Stimulated activated CD4-positive, alpha-beta T cell treated with anti-CD3 and anti-CD28 coated beads, Interleukin-4, amount 100 ng/mL, for 1 hour (primary cell): Measurements from ENCODE around the gene ARID1B.
A peak's percentile ranks its signal among the peaks of the same experiment; 100 is the strongest.
"Not testable (repeated sequence)": the region's sequence is repeated elsewhere in the genome, so short reads cannot be mapped to it uniquely, and the experiment has no call there.

Source experiments
- DNase-seq: peaks from one replicate; pipeline ENCODE4 v3.0.0-alpha.2; 2020

ARID1B gene

DNA sequence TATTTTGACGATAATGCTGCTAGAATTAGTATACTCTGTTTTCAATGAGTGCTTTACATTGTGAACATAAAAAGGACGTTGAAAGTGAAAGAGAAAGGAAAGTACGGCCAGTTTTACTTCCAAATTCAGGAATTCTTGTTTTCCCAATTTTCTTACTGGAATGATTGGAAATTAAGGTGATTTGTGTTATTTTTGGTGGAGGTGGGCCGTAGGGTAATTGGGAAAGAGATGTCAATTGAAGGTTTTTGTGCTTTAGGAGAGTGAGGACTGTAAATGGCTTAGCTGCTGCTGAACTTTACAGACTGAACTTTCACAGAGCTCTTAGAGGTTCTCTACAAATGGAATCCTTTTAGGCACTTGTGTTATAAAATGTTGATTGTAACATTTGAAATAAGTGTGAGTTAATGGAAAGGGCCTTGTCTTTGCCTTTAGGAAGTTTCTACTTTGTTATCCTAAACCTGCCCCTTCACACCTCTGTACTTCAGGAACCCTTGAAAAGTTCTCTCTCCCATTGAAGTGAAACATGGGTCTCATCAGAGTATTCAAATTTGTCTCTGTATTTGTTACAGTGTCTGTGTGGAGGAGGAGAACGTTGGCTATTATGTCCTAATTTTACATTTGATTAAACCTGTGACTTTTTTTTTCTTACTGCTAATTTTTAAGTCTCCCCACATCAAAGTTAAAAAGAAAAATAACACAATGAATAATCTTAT is 256.4 kb downstream of the ARID1B start:
- DNase-seq, result no peak

- no peak for DNase-seq
These were observed 257.5 kb downstream of the ARID1B start for GRCh38 chr6:157034436-157035230.

DNA sequence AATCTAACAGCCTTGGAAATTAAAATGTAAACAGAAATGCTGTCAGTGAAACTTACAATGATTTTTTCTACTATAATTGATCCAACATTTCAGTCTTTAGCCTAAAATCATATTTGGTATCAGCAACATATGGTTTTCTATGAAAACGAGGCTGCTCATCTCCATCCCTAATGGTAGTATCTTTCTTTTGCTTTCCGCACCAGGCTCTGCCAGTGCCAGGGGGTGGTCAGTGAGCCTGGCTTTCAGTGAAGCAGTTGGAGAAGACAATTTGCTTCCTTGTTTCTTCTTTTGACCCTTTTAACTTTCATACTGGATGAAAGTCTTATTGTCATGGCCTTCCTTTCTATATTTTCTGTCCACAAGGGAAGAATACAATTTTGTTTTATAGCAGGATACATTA is 258.4 kb downstream of the ARID1B start:
- DNase-seq, result no peak

GRCh38 chr6:157036245-157036711 is 259.1 kb downstream of the ARID1B start:
- DNase-seq, result no peak

GRCh38 chr6:157037165-157037564 is 260.0 kb downstream of the ARID1B start:
- no peak for DNase-seq

DNA sequence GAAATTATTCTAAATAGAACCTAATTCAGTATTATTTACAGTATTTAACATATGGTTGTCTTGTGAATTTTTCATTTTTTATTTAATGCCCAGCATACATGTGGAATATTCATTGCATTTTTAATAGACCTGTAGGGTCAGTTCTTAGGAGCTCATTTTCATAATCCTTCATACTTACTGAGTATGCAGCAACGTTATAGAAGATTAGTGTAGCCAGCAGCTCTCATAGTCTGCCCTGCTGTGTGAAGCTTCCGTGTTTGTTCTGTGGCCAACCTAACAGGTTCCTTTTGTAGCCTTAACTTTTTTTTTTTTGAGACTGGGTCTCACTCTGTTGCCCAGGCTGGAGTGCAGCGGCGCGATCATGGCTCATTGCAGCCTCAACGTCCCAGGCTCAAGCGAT is 261.4 kb downstream of the ARID1B start:
- DNase-seq, result no peak

DNA sequence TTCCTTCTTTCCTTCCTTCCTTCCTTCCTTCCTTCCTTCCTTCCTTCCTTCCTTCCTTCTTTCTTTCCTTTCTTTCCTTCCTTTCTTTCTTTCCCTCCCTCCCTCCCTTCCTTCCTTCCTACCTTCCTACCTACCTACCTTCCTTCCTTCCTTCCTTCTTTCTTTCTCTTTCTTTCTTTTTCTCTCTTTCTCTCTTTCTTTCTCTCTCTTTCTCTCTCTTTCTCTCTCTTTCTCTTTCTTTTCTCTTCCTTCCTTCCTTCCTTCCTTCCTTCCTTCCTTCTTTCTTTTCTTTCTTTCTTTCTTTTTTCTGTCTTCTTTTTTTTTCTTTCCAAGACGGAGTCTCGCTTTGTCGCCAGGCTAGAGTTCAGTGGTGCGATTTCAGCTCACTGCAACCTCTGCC is 262.5 kb downstream of the ARID1B start:
- DNase-seq, result not testable (repeated sequence)

- no peak for DNase-seq
These were observed 263.0 kb downstream of the ARID1B start for GRCh38 chr6:157040191-157040590.

- no peak for DNase-seq
These were observed 268.8 kb downstream of the ARID1B start for GRCh38 chr6:157045831-157046454.

DNA sequence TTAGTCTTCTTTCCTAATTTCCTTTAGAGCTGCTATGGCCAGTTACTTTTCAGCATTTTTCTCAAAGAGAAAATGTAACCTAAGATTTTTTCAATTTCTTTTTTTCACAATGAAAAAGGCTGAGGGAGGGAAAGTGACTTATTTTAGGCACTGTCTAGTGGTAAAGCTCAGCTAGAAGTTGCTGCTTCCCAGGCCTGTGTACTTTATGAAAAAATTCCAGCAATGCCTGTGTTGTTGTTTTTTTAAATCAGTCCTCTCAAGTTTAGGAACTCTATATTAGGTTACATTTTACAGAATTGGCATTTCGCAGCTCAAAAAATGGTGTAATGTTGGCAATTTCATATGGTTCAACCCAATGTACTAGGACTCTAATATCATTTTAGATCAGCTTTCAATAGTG is 269.6 kb downstream of the ARID1B start:
- DNase-seq, result no peak

GRCh38 chr6:157047328-157047727 is 270.1 kb downstream of the ARID1B start:
- DNase-seq, result no peak

- DNase-seq, result no peak
These were observed 270.8 kb downstream of the ARID1B start for GRCh38 chr6:157047951-157048350.

- DNase-seq, result no peak
These were observed 272.0 kb downstream of the ARID1B start for GRCh38 chr6:157049133-157049532.

- no peak for DNase-seq
These were observed 273.5 kb downstream of the ARID1B start for GRCh38 chr6:157050537-157051265.

DNA sequence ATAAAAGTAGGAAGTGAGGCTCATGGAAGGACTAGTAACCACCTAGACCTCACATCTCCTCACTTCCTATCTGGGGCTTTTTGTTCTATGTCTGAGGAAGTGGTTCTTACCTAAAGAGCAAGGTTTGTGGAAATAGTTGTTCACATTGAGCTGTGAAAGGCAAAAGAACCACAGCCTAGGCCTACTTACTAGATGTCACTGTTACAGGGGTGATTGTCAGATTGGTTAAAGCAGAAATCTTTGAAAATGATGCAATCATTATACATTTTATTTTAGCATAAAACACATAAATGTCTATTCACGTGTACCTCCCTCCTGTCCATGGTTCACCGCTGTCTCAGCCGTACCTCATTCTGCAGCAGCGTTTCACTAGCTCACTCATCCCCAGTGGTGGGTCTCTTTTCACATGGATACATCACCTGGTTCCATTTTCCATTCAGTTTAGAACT is 277.4 kb downstream of the ARID1B start:
- DNase-seq, result peak; percentile 13

GRCh38 chr6:157055863-157056262 is 278.7 kb downstream of the ARID1B start:
- DNase-seq, result no peak

DNA sequence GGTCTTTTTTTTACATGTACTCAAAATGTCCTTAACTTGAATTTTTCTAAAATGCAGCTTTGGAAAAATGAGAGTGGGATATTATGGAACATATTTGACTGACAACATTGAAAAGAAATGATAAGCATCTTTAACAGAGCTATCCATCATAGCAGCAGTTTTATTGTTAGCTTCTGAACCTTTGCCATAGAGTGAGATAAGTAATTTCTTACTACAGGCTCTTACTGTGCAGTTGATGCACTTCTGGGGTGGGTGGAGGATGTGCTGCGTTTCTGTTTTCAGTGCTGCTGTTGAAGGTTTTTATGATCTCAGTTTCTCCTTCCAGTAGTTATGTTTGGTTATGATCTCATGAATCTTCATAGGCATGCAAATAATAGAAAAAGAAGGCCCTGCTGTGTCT is 279.1 kb downstream of the ARID1B start:
- DNase-seq, result peak; percentile 45

- no peak for DNase-seq
These were observed 281.4 kb downstream of the ARID1B start for GRCh38 chr6:157058574-157058973.

DNA sequence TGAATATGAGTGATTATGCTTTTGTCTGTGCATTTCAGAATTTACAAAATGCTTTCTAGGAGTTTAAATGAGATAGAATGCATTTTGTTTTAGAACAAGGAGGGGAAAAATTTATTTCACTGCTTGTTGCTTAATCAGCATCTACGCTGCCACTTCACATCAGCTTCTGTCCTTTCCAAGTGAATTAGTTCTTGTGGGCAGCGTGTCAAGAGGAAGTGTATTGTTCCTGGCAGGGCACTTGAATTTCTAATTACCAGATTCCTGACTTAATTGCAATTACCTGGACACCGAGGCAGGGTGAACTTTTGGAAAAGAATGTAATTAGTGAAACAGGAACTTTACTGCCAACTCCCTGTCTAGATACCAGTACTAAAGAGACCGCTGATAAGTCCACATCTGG is 282.6 kb downstream of the ARID1B start:
- no peak for DNase-seq

- DNase-seq, result no peak
These were observed 283.3 kb downstream of the ARID1B start for GRCh38 chr6:157060440-157060952.

DNA sequence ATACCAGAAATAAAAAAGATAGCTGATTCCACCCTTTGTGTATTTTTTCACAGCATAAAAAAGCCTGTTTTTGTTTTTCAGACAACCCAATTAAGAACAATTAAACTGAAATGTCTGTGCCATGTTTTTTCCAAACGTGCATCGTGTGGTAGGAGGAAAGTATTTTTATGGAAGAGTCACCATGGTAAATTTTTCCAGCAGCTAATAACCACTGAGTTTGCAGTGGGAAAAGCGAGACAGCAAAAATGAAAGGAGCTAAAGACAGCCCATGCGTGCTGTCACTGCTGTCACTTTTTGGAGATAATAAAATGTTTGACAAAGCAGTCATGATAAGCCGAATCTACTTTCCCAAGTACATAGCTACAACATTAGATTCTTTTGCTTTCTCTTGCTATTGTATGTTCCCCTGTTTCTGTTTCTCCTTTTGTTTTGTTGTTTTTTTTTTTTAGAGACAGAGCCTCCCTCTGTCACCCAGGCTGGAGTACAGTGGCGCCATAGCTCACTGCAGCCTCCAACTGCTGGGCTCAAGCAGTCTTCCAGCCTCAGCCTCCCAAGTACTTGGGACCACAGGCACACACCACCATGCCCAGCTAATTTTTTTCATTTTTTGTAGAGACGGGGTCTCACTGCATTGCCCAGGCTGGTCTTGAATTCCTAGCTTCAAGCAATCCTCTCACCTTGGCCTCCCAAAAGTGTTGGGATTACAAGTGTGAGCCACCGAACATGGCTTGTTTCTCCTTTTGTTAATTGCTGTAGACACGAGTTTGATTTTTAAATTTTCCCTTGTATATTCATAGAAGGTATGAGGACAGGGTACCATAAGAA is 284.8 kb downstream of the ARID1B start:
- DNase-seq, result no peak
